HG03442 (cell line): ENCODE results near the gene CDK11A.
"Not testable (repeated sequence)": the region's sequence is repeated elsewhere in the genome, so short reads cannot be mapped to it uniquely, and the experiment has no call there.

Source experiments
- ATAC-seq: cut with Tn5 transposase; IDR thresholded peaks from one replicate; pipeline ENCODE4 v1.9.1; 2021; ENCODE audit warnings: mild to moderate bottlenecking, moderate library complexity; ENCODE audit not compliant: unreplicated experiment

CDK11A gene

DNA sequence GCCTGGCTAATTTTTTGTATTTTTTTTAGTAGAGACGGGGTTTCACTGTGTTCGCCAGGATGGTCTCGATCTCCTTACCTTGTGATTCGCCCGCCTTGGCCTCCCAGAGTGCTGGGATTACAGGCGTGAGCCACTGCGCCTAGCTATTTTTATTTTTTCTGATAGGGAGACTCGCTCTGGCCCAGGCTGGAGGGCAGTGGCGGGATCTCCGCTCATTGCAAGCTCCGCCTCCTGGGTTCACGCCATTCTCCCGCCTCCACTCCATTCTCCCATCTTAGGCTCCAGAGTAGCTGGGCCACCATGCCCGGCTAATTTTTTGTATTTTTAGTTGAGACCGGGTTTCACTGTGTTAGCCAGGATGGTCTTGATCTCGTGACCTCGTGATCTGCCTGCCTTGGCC is 1.9 kb upstream of the CDK11A start:
- not testable (repeated sequence) for ATAC-seq

DNA sequence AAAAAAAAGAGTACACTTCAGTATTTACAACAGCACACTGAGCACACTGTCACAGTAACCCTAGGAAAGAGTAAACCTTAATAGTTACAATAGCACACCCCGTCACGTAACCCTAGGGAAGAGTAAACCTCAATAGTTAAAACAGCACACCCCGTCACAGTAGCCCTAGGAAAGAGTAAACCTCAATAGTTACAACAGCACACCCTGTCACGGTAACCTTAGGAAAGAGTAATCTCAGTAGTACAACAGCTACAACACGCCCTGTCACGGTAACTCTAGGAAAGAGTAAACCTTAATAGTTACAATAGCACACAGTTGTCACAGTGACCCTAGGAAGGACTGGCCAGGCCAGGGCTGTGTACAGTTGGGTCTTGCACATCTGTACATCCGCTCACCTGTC is 3.0 kb downstream of the CDK11A start:
- ATAC-seq, result no peak

- not testable (repeated sequence) for ATAC-seq
Observed at GRCh38 chr1:1715109-1715883, 8.9 kb downstream of the CDK11A start.

DNA sequence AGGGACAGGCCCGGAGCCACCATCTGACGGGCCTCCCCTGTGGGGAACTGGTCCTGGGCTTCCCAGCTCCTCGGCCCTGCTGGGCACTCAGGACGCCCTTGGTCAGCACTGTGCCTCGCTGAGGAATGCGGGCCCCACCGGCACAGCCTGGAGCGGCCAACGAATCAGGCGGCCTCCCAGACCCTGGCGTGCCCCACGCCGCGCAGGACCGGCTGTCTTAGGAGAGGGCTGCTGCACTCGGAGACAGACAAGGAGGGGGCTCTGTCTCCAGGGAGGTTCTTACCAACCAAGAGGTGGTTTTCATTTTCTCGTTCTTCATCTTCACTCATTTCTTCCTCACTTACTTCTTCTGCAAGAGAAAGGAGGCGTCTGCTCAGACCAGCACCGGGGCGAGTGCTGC is 16.3 kb downstream of the CDK11A start:
- ATAC-seq, result not testable (repeated sequence)

DNA sequence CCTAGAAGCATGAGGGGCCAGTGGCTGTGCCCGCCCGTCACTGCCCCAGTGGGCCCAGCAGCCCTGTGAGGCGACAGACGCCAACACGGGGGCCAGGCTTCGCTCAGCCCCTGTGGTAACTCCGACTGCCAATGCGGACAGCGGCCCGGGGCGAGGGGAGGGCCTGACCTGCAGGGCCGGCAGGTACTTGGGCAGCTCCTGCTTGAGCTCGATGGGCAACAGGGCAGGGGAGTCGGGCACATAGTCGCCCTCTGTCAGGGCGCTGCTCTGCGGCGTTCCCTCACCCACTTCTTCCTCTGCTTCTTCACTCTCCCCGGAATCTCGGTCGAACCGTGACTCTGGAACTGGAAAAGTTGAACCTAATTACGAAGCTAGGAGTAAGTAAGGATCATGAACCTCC is 16.9 kb downstream of the CDK11A start:
- not testable (repeated sequence) for ATAC-seq

GRCh38 chr1:1705623-1706022 is 18.5 kb downstream of the CDK11A start:
- ATAC-seq, result not testable (repeated sequence)

GRCh38 chr1:1704284-1704957 is 19.7 kb downstream of the CDK11A start:
- not testable (repeated sequence) for ATAC-seq

DNA sequence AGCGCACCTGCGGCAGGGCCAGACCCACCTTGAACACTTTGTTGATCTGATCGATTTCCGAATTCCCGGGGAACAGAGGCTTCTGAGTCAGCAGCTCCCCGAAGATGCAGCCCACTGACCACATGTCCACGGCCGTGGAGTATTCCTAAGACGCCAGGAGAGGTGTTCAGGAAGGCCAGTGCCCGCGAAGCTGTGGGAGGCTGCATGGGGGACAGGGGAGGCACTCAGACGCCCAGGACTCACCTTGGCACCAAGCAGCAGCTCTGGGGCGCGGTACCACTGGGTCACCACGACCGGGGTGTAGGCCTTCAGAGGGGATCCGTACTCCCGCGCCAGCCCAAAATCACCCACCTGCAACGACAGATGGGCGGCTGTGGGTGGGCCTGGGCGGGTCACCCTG is 20.4 kb downstream of the CDK11A start:
- no peak for ATAC-seq

GRCh38 chr1:1702506-1702905 is 21.7 kb downstream of the CDK11A start:
- not testable (repeated sequence) for ATAC-seq

DNA sequence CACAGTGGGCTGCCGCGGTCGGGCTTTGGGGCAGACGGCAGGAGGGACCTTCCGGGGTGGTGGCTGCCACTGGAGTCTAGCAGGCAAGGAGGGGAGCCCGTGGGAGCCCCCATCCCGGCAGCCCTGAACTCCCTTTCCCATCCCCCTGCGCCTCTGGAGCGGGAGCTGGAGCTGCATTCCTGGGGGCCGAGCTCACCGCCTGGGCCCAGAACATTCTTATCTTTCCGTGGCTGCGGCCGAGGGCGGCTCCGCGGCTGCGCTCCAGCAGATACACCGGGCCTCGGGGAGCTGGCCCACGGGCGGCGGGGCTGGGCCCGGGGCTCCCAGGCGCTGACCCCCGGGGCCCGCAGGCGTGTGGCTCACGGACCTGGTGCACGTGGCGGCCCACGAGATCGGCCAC is 23.6 kb downstream of the CDK11A start:
- ATAC-seq, result not testable (repeated sequence)

DNA sequence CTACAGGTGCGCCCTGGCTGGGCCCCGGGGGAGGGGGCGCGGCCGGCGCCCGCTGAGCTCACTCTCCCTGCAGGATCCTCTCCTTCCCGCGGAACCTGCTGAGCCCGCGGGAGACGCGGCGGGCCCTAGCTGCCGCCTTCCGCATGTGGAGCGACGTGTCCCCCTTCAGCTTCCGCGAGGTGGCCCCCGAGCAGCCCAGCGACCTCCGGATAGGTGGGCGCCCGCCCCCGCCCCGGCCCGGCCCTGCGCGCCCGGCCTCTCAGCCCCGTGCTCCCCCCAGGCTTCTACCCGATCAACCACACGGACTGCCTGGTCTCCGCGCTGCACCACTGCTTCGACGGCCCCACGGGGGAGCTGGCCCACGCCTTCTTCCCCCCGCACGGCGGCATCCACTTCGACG is 24.1 kb downstream of the CDK11A start:
- ATAC-seq, result not testable (repeated sequence)

- not testable (repeated sequence) for ATAC-seq
Observed at GRCh38 chr1:1699061-1699460, 25.1 kb downstream of the CDK11A start.

DNA sequence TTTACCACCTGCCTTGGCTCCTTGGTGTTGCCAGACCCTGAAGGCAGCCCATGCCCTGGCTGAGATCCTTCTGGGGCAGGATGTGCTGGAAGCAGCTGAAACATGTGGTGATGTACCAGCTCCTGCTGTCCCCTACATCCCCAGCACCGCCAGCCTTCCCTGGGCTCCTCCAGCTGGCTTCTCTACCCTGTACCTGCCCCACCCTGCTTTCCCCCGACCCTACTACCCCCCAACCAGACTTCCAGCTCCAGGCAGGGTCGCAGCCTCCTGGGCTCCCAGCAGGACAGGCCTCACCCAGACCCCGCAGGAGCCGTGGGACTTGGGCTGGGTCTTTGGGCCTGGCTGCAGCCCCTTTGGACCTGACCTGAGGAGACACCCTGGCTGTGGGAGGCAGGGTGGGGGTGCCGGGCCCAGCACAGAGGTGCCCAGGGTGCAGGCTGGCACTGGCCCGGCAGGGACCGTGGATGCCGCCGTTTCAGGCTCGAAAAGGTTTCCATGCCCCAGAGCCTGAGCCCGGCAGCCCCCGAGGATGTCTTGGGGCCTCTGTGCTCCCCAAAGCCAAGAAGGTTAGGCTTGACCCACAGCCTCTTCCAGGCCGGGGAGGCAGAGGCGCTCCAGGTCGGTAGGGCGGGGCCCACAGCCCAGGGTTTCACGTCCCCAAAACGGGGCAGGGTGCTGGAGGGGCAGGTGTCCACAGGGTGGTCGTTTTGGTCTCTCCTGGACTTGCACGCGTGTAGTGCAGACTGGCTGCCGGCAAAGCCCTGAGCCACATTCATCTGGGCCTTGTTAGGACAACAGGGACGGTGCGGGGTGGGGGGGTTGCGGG is 26.6 kb downstream of the CDK11A start:
- ATAC-seq, result not testable (repeated sequence)

DNA sequence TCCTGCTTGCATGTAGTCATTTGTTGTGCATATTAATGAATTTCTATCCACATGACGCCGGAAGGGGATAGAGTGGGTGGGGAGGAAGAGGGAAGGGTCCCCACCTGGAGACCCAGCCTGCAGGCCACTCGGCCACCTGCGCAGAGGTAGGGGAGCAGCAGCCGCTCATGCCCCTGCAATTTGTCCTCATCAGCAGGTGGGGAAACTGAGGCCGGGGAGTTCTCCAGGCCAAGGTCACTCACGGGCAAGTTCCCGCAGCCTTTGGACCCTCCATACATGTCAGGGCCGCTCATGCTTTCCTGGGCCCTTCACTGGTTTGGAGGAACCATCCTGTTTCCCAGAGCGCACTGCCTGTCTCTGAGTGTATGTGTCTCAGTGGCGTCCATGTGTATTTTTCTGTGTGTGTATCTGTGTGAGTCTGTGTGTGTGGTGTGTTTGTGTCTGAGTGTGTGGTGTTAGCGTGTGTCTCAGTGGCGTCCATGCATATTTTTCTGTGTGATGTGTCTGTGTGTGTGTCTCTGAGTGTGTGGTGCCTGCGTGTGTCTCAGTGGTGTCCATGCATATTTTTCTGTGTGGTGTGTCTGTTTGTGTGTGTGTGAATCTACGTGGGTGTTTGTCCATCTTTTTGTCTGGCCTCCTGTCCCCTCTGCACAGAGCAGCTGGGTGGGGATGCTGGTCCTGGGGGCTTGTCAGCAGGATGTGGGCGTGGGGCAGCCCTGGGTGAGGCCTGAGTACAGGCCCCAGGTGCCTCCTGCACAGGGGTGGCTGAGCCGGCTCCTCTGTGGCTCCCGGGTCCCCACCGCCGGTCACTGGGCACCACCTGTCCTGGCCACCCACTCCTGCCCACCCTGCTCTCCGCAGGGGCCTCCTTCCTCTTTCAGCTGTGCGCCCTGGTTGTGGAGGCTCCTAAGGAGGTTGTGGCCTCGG is 27.5 kb downstream of the CDK11A start:
- ATAC-seq, result not testable (repeated sequence)

DNA sequence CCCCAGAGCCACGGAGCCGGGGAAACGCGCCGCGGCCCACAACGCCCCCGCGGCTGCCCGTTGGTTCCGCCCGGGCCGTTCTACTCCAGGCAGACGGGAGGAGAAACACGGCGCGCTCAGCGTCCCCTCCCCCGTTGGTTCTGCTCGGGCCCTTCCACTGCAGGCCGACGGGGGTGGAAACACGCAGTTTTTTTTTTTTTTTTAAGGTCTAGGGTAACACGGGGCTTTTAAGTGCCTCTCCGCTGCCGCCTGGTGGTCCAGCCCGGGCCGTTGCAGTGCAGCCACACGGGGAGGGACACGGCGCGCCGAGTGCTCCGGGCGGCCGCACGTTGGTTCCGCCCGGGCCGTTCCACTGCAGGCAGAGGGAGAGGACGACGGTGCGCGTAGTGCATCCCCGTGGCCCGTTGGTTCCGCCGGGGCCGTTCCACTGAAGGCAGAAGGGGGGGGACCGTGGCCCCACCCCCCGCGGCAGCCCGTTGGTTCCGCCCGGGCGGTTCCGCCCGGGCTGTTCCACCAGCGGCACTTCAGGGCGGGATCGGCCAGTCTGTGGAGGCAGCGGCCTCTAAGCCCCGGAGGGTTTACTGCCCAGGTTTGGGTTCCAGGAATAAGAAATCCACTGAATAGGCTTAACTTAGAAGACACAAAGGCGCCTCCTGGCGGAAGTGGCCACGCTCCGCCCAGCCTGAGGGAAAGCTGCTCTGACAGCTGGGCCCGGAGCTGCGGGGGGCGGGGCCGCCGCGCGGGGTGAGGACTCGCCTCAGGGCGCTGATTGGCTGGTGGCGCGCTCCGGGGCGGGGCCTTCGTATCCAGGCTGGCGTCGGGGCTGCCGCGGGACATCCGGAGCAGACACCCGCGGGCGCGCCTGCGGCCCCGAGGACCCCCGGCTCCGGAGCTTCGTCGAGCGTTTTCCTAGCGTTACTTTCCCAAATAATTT is 31.2 kb downstream of the CDK11A start, which contains the start of gene SLC35E2B:
Gene SLC35E2B (minus strand): TSS at position 82 of the 934 bp plus-strand sequence. CDS start 16,096 bp downstream, outside the sequence.
- peak; percentile 73 for ATAC-seq

DNA sequence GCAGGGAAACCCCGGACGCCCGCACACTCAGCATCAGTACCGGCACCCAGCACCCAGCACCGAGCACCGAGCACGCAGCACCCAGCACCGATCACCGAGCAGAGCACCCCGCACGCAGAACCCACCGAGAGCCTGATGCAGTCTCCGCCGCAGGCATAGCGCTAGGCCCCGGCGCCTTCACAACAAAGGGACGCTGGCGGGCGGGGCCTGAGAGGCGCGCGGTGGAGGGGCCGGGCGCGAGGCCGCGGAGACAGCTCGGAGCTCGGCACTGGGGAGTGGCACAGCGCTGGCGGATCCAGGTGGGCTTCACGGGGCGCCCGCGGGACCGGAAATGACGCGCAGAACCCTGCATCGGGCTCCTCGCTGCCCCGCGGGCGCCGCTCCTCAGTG is 31.8 kb downstream of the CDK11A start:
- ATAC-seq, result peak; percentile 19

GRCh38 chr1:1691443-1691842 is 32.7 kb downstream of the CDK11A start:
- ATAC-seq, result not testable (repeated sequence)

GRCh38 chr1:1689526-1689925 is 34.6 kb downstream of the CDK11A start:
- ATAC-seq, result not testable (repeated sequence)

GRCh38 chr1:1687846-1688245 is 36.3 kb downstream of the CDK11A start:
- ATAC-seq, result no peak
